Stimulated activated CD4-positive, alpha-beta T cell treated with anti-CD3 and anti-CD28 coated beads, Interleukin-2, amount 100 ng/mL, for 48 hours (primary cell): ENCODE data around the gene CD74.
A peak's percentile ranks its signal among the peaks of the same experiment; 100 is the strongest.

Experiments used
- DNase-seq, 2 donors: peaks; one replicate each; pipeline ENCODE4 v3.0.0-alpha.2; 2020

Gene CD74

GRCh38 chr5:150409638-150410523, 2.8 kb downstream of the CD74 start:
- peak; percentile 30 to 34 for DNase-seq

- no peak for DNase-seq
Observed at GRCh38 chr5:150408231-150408943, 4.3 kb downstream of the CD74 start.

- DNase-seq, result no peak
Observed at GRCh38 chr5:150407096-150407720, 5.5 kb downstream of the CD74 start.

- DNase-seq, result no peak
Observed at GRCh38 chr5:150406723-150407095, 6.0 kb downstream of the CD74 start.

- no peak for DNase-seq
Observed at GRCh38 chr5:150406103-150406722, 6.5 kb downstream of the CD74 start.

- no peak for DNase-seq
Observed at GRCh38 chr5:150404941-150405816, 7.5 kb downstream of the CD74 start.

- no peak for DNase-seq
Observed at GRCh38 chr5:150404535-150404934, 8.2 kb downstream of the CD74 start.

- DNase-seq, result no peak
Observed at GRCh38 chr5:150404121-150404520, 8.6 kb downstream of the CD74 start.

GRCh38 chr5:150402901-150403342, 9.8 kb downstream of the CD74 start:
- DNase-seq, result no peak

- DNase-seq, result no peak
Observed at GRCh38 chr5:150402229-150402773, 10.4 kb downstream of the CD74 start.

- no peak for DNase-seq
Observed at GRCh38 chr5:150401376-150402228, 11.1 kb downstream of the CD74 start.

- no peak for DNase-seq
Observed at GRCh38 chr5:150401076-150401375, 11.7 kb downstream of the CD74 start.

- no peak for DNase-seq
Observed at GRCh38 chr5:150400316-150401075, 12.2 kb downstream of the CD74 start.

- DNase-seq, result no peak
Observed at GRCh38 chr5:150399524-150400211, 13.0 kb downstream of the CD74 start.

GRCh38 chr5:150398722-150399523, 13.8 kb downstream of the CD74 start:
- DNase-seq, result no peak

GRCh38 chr5:150397782-150398721, 14.7 kb downstream of the CD74 start:
- no peak for DNase-seq

- no peak for DNase-seq
Observed at GRCh38 chr5:150397146-150397781, 15.4 kb downstream of the CD74 start.
